SU-DHL-6 (cell line): ENCODE data around the gene DNAI7.

Experiments used
- CTCF ChIP-seq: fragments of 200-600 bp; sonication (generic); IDR thresholded peaks from one replicate; pipeline ENCODE4 v1.5.1; 2017; ENCODE audit warnings: antibody characterized with exemption, mild to moderate bottlenecking, low read length, moderate library complexity; ENCODE audit not compliant: insufficient read depth, poor library complexity, severe bottlenecking
- EZH2phosphoT487 ChIP-seq: fragments of 200-600 bp; sonication (generic), shearing (Covaris generic); conservative IDR thresholded peaks from 2 replicates; pipeline ENCODE4 v1.6.1; 2018; ENCODE audit warnings: mild to moderate bottlenecking, antibody characterized with exemption, low read length, moderate library complexity, mixed read lengths

- TF ChIP-seq CTCF = no peak
- TF ChIP-seq EZH2phosphoT487 = no peak
Observed at GRCh38 chr12:25186788-25187402, 8.1 kb downstream of the DNAI7 start.
